Testis (tissue), 2 donors: ENCODE measurements around the gene TMEM40.

ENCODE experiments used
- CTCF ChIP-seq, 3 experiments: fragments of 450-650 bp in 2 of 3; fragments of 200-600 bp in 1 of 3; sonication (generic) in 1 of 3; IDR thresholded peaks; one replicate each; pipeline ENCODE4 v1.5.1; 2016 to 2019; ENCODE audit warnings: antibody characterized with exemption in 3 of 3, mild to moderate bottlenecking in 2 of 3, moderate library complexity in 1 of 3
- POLR2A ChIP-seq: fragments of 450-650 bp; IDR thresholded peaks from one replicate; pipeline ENCODE4 v1.6.1; 2017; ENCODE audit warnings: antibody characterized with exemption, mild to moderate bottlenecking, moderate library complexity

- TF ChIP-seq POLR2A (no peak), CTCF (IDR thresholded peaks at IDR 0.05) (no peak)
Measured at GRCh38 chr3:12750658-12751071, 8.4 kb downstream of the TMEM40 start.
